ENCODE measurements around the gene SNRNP200.

DNA sequence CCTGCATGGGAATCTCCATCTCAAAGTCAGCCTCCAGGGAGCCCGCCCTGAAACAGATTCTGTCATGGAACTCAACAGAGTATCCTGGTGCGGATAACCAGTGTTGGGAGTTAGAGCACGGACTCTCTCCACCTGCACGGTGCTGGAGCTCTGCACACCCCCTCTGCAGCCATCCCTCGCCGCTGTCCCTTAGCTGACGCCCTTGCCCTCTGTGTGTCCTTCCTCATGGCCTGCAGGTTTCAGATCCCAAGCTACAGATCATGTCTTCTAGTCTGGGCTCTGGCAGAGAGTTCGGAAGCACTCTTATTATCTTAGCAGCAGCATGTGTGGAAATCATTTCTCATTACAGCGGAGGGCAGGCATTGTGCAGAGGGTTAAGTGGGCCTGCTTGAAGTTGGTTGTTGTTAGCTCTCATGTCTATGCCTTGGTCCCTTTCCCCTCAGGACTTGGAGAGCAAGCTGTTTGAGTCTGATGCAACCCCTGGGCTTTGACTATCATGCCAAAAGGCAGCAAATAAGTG, 65.5 kb downstream of the SNRNP200 start:
- TF ChIP-seq, protein P1, sequence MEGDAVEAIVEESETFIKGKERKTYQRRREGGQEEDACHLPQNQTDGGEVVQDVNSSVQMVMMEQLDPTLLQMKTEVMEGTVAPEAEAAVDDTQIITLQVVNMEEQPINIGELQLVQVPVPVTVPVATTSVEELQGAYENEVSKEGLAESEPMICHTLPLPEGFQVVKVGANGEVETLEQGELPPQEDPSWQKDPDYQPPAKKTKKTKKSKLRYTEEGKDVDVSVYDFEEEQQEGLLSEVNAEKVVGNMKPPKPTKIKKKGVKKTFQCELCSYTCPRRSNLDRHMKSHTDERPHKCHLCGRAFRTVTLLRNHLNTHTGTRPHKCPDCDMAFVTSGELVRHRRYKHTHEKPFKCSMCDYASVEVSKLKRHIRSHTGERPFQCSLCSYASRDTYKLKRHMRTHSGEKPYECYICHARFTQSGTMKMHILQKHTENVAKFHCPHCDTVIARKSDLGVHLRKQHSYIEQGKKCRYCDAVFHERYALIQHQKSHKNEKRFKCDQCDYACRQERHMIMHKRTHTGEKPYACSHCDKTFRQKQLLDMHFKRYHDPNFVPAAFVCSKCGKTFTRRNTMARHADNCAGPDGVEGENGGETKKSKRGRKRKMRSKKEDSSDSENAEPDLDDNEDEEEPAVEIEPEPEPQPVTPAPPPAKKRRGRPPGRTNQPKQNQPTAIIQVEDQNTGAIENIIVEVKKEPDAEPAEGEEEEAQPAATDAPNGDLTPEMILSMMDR (IDR thresholded peaks at IDR 0.05) = no peak
- TF ChIP-seq POLR2A (IDR thresholded peaks at IDR 0.05) = no peak
